Stimulated activated memory B cell treated with anti-CD40 and anti-IgM and Interleukin-4, amounts not matched to agents 10 μg/mL and 1 μg/mL and 100 μg/mL, for 72 hours (primary cell): ENCODE measurements around the gene GNB3.
"Not testable (repeated sequence)": the region's sequence is repeated elsewhere in the genome, so short reads cannot be mapped to it uniquely, and the experiment has no call there.

ENCODE experiments used
- ATAC-seq: fragments of 150-1000 bp; cut with Tn5 transposase; 2 replicates; pipeline ENCODE4 v1.10.0; 2021
- H3K27ac Mint-ChIP-seq: one replicate; pipeline ENCODE4 v1.8.0; 2022; ENCODE audit warnings: mild to moderate bottlenecking, mixed read lengths
- H3K27me3 Mint-ChIP-seq: one replicate; pipeline ENCODE4 v1.8.0; 2022; ENCODE audit warnings: mixed read lengths
- H3K36me3 Mint-ChIP-seq: one replicate; pipeline ENCODE4 v1.8.0; 2022; ENCODE audit warnings: mixed read lengths
- H3K4me1 Mint-ChIP-seq: one replicate; pipeline ENCODE4 v1.8.0; 2022; ENCODE audit warnings: mixed read lengths
- H3K4me3 Mint-ChIP-seq: one replicate; pipeline ENCODE4 v1.8.0; 2022; ENCODE audit warnings: mild to moderate bottlenecking, moderate library complexity, mixed read lengths
- H3K9me3 Mint-ChIP-seq: one replicate; pipeline ENCODE4 v1.8.0; 2022; ENCODE audit warnings: mixed read lengths

GNB3 gene

GRCh38 chr12:6853626-6854025 is 12.9 kb downstream of the GNB3 start:
- H3K36me3 Mint-ChIP-seq, result peaks cover 38% of the 10 kb centered on the region
- no peaks in the 10 kb centered on the region for H3K9me3 Mint-ChIP-seq
- peak overlapping the region; percentile 82 for H3K27ac Mint-ChIP-seq
- ATAC-seq, result no peak
- H3K4me3 Mint-ChIP-seq, result peak overlapping the region; percentile 84
- peaks cover 43% of the 10 kb centered on the region for H3K4me1 Mint-ChIP-seq
- H3K27me3 Mint-ChIP-seq, result no peaks in the 10 kb centered on the region

- H3K36me3 Mint-ChIP-seq, result peaks cover 42% of the 10 kb centered on the region
- no peak overlapping the region for H3K27ac Mint-ChIP-seq
- H3K27me3 Mint-ChIP-seq, result no peaks in the 10 kb centered on the region
- ATAC-seq, result no peak
- no peak overlapping the region for H3K4me3 Mint-ChIP-seq
- no peaks in the 10 kb centered on the region for H3K9me3 Mint-ChIP-seq
- peaks cover 39% of the 10 kb centered on the region for H3K4me1 Mint-ChIP-seq
These were observed 13.3 kb downstream of the GNB3 start for GRCh38 chr12:6854036-6854435.

DNA sequence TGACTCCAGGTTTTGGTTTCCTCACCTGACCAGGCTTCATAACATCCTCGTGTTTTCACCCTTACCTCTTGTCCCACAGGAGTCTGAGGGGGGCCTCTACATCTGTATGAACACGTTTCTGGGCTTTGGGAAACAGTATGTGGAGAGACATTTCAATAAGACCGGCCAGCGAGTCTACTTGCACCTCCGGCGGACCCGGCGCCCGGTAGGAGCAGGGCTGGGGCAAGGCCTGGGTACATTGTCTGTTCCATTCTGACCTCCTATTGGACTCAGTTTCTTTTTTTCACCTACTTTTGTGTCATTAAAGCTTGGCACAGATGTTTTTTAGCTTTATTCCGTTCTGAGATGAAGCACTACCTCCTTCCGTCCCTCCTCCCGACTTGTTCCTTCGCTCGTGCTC is 14.6 kb downstream of the GNB3 start:
- ATAC-seq, result no peak
- Mint-ChIP-seq H3K36me3 (peaks cover 55% of the 10 kb centered on the region), H3K4me3 (no peak overlapping the region), H3K27me3 (no peaks in the 10 kb centered on the region), H3K9me3 (no peaks in the 10 kb centered on the region), H3K4me1 (peaks cover 26% of the 10 kb centered on the region), H3K27ac (no peak overlapping the region)

DNA sequence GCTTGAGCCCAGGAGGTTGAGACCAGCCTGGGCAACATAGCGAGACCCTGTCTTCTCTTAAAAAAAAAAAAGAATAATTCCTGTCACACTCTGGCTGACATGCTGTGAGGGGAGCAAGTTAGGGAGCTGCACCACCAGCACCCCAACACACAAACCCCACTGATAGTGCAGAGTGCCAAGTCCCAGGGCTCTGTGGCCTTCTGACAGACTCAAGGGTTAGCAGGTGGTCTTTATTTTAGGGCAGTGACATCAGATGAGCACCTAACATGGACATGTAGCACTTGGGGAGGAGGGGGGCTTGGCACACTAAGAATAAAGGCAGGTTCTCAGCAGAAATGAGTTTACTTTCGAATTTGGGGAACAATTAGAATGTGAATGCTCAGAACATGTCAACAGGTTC is 18.1 kb downstream of the GNB3 start:
- peaks cover 81% of the 10 kb centered on the region for H3K36me3 Mint-ChIP-seq
- no peaks in the 10 kb centered on the region for H3K27me3 Mint-ChIP-seq
- H3K4me1 Mint-ChIP-seq, result peaks cover 6% of the 10 kb centered on the region
- no peak overlapping the region for H3K4me3 Mint-ChIP-seq
- no peak for ATAC-seq
- no peaks in the 10 kb centered on the region for H3K9me3 Mint-ChIP-seq
- no peak overlapping the region for H3K27ac Mint-ChIP-seq

DNA sequence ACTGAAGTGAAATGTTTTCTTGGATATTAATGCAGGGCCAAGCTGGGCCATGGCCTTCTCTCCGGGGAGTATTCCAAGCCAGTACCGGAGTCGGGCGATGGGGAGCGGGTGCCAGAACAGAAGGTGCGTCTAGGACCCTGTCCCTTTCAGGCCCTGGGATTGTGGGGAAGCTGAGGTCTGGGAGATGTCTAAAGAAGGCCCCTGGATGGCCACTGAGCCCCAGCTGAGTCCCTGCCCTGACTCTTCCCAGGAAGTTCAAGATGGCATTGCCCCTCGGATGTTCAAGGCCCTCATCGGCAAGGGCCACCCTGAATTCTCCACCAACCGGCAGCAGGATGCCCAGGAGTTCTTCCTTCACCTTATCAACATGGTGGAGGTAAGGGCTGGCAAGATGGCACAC is 19.4 kb downstream of the GNB3 start:
- Mint-ChIP-seq H3K27ac (no peak overlapping the region), H3K27me3 (no peaks in the 10 kb centered on the region), H3K9me3 (no peaks in the 10 kb centered on the region), H3K4me3 (no peak overlapping the region), H3K4me1 (no peaks in the 10 kb centered on the region), H3K36me3 (peaks cover 84% of the 10 kb centered on the region)
- no peak for ATAC-seq

DNA sequence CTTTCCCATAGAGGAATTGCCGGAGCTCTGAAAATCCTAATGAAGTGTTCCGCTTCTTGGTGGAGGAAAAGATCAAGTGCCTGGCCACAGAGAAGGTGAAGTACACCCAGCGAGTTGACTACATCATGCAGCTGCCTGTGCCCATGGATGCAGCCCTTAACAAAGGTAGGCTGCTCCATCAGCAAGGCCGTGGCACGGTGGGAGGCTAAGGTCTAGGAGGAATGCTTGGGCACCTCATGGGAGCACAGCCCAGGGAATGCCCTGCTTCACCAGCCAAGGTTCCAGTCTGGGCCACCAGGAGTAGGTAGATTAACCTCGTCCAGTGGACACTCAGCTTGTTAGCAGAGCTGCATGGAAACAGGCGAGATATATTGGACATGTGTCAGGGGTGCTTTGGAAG is 20.2 kb downstream of the GNB3 start:
- no peak for ATAC-seq
- Mint-ChIP-seq H3K9me3 (no peaks in the 10 kb centered on the region), H3K27ac (no peak overlapping the region), H3K4me3 (no peak overlapping the region), H3K4me1 (no peaks in the 10 kb centered on the region), H3K36me3 (peaks cover 88% of the 10 kb centered on the region), H3K27me3 (no peaks in the 10 kb centered on the region)

- H3K36me3 Mint-ChIP-seq, result peaks cover 88% of the 10 kb centered on the region
- H3K27ac Mint-ChIP-seq, result no peak overlapping the region
- no peaks in the 10 kb centered on the region for H3K27me3 Mint-ChIP-seq
- H3K4me1 Mint-ChIP-seq, result peaks cover 2% of the 10 kb centered on the region
- no peak overlapping the region for H3K4me3 Mint-ChIP-seq
- no peak for ATAC-seq
- no peaks in the 10 kb centered on the region for H3K9me3 Mint-ChIP-seq
These were observed 20.7 kb downstream of the GNB3 start for GRCh38 chr12:6861391-6861790.

GRCh38 chr12:6863033-6863432 is 22.3 kb downstream of the GNB3 start:
- no peaks in the 10 kb centered on the region for H3K27me3 Mint-ChIP-seq
- H3K27ac Mint-ChIP-seq, result no peak overlapping the region

GRCh38 chr12:6863586-6864321 is 23.0 kb downstream of the GNB3 start:
- ATAC-seq, result no peak
- H3K36me3 Mint-ChIP-seq, result peaks cover 70% of the 10 kb centered on the region
- no peak overlapping the region for H3K27ac Mint-ChIP-seq
- no peaks in the 10 kb centered on the region for H3K27me3 Mint-ChIP-seq
- H3K9me3 Mint-ChIP-seq, result no peaks in the 10 kb centered on the region
- H3K4me1 Mint-ChIP-seq, result peaks cover 17% of the 10 kb centered on the region
- H3K4me3 Mint-ChIP-seq, result no peak overlapping the region

More at GRCh38 chr12:6863033-6863432, 22.3 kb downstream of the GNB3 start:
- no peak overlapping the region for H3K4me3 Mint-ChIP-seq
- peaks cover 10% of the 10 kb centered on the region for H3K4me1 Mint-ChIP-seq
- H3K9me3 Mint-ChIP-seq, result no peaks in the 10 kb centered on the region
- peaks cover 74% of the 10 kb centered on the region for H3K36me3 Mint-ChIP-seq
- no peak for ATAC-seq

GRCh38 chr12:6865307-6865706 is 24.6 kb downstream of the GNB3 start:
- H3K4me1 Mint-ChIP-seq, result peaks cover 33% of the 10 kb centered on the region
- H3K27ac Mint-ChIP-seq, H3K9me3 Mint-ChIP-seq, H3K27me3 Mint-ChIP-seq, H3K4me3 Mint-ChIP-seq, ATAC-seq: not testable (repeated sequence)
- H3K36me3 Mint-ChIP-seq, result peaks cover 68% of the 10 kb centered on the region

GRCh38 chr12:6866163-6866919 is 25.6 kb downstream of the GNB3 start:
- no peak for ATAC-seq
- H3K9me3 Mint-ChIP-seq, result no peaks in the 10 kb centered on the region
- H3K27me3 Mint-ChIP-seq, result no peaks in the 10 kb centered on the region
- H3K4me1 Mint-ChIP-seq, result peaks cover 43% of the 10 kb centered on the region
- peak overlapping the region; percentile 93 for H3K4me3 Mint-ChIP-seq
- H3K27ac Mint-ChIP-seq, result peak overlapping the region; percentile 87
- H3K36me3 Mint-ChIP-seq, result peaks cover 61% of the 10 kb centered on the region

DNA sequence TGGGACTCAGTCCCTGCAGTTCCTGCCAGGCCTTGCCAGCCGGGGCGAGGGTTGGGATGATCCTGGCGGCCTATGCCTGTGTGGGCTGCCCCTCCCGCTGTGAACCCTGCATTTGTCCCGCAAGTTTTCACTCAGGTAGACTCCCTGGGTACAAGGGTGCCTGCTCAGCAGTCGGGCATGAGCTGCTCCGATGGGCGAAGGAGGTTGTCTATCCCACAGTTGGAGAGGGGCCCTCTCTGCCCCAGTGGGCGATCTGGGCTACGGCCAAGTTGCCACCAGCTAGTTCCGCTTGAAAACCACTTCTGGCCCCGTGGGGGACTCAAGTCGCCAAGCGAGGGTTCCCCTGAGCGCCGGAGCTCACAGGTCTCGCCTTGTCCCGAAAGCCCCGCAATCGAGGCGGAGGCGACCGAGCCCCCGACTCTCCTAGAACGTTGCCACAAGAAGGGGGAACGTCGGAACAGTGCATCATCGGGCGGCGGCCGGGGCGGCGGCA is 26.2 kb downstream of the GNB3 start:
- Mint-ChIP-seq H3K27me3 (no peaks in the 10 kb centered on the region), H3K4me1 (peaks cover 50% of the 10 kb centered on the region), H3K9me3 (no peaks in the 10 kb centered on the region), H3K27ac (peak overlapping the region; percentile 87), H3K4me3 (peak overlapping the region; percentile 93), H3K36me3 (peaks cover 56% of the 10 kb centered on the region)
- ATAC-seq, result peak; percentile 51

GRCh38 chr12:6867413-6868210 is 26.9 kb downstream of the GNB3 start, which contains the start of gene TPI1:
TSS of gene TPI1 (plus strand) at chr12:6867531. CDS start at chr12:6867567, 36 bp downstream.
- ATAC-seq, result peak; percentile 92
- H3K27me3 Mint-ChIP-seq, result no peaks in the 10 kb centered on the region
- peak within 1 kb of the TSS; percentile 93 for H3K4me3 Mint-ChIP-seq
- peak within 1 kb of the TSS; percentile 87 for H3K27ac Mint-ChIP-seq
- peaks cover 52% of the 10 kb centered on the region for H3K36me3 Mint-ChIP-seq
- H3K4me1 Mint-ChIP-seq, result peaks cover 56% of the 10 kb centered on the region
- no peaks in the 10 kb centered on the region for H3K9me3 Mint-ChIP-seq

DNA sequence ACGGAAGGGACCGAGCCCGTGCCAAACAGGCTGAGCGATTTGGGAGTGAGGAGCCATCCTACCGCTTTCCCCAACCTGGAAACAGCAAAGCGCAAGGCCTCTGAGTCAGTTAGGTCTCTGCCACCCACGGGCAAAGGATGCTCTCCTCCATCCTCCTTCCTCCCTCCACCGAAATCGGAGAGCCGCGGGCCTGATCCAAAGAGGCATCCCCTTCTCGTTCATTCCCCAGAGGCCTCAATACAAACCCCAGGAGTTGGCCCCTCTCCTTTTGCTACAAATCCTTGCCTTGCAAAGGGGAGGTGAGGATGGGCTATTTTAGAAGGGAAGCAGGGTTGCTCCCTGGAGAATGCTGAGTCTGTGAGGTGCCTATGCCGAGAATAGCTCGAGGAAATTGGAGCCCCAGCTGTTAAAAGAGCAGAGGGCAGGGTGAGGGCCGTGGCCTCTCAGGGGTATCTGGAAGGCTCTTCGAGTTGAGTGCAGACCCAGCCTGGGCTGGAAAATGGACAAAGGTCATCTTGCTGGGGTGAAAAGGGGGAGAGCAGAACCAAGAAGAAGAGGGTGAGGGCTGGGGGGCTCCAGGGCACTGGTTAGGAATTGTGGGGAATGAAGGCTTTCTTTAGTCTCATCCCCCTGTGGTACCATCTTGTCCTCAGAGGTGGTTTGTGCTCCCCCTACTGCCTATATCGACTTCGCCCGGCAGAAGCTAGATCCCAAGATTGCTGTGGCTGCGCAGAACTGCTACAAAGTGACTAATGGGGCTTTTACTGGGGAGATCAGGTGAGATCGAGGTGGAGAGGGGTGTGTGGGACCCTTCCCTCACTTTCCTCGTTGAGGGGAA is 27.7 kb downstream of the GNB3 start:
- H3K4me1 Mint-ChIP-seq, result peaks cover 63% of the 10 kb centered on the region
- H3K36me3 Mint-ChIP-seq, result peaks cover 47% of the 10 kb centered on the region
- no peaks in the 10 kb centered on the region for H3K9me3 Mint-ChIP-seq
- H3K27me3 Mint-ChIP-seq, result no peaks in the 10 kb centered on the region
- H3K27ac Mint-ChIP-seq, result peak overlapping the region; percentile 87
- peak overlapping the region; percentile 93 for H3K4me3 Mint-ChIP-seq
- ATAC-seq, result no peak
